Ovary (tissue), 9 donors: ENCODE results near the gene WASF2. TPM values are rescaled to one million over a fixed set of nuclear protein-coding genes. Genes with fewer than 3 reads are reported as not detected.

ENCODE experiments used
- DNase-seq, 5 donors: peaks; one replicate each; pipeline ENCODE4 v3.0.0-alpha.2; 2019 to 2020
- H3K27ac ChIP-seq, 2 donors: fragments of 200-600 bp; one replicate each; pipeline versions ENCODE4 v1.5.1 to v1.8.0; 2019 to 2022
- H3K27me3 ChIP-seq: fragments of 200-600 bp; one replicate; pipeline ENCODE4 v1.8.0; 2022
- H3K36me3 ChIP-seq: fragments of 200-600 bp; sonication (generic); one replicate; pipeline ENCODE4 v1.5.1; 2019
- H3K4me1 ChIP-seq: one replicate; pipeline ENCODE4 v1.8.1; 2013; ENCODE audit warnings: mild to moderate bottlenecking, moderate library complexity; ENCODE audit not compliant: insufficient read depth
- H3K4me3 ChIP-seq: fragments of 200-600 bp; sonication (generic); one replicate; pipeline ENCODE4 v1.5.1; 2017
- H3K9me3 ChIP-seq, 2 donors: fragments of 200-600 bp in 1 of 2; sonication (generic) in 1 of 2; one replicate each; pipeline versions ENCODE4 v1.5.1 to v1.8.1; 2013 to 2019; ENCODE audit warnings: mild to moderate bottlenecking in 1 of 2, moderate library complexity in 1 of 2
- EP300 ChIP-seq: sonication (generic); formaldehyde crosslinking; IDR thresholded peaks from one replicate; pipeline ENCODE4 v1.6.1; 2017; ENCODE audit warnings: antibody characterized with exemption
- POLR2A ChIP-seq: fragments of 450-650 bp; IDR thresholded peaks from one replicate; pipeline ENCODE4 v1.6.1; 2017; ENCODE audit warnings: antibody characterized with exemption, mild to moderate bottlenecking, moderate library complexity
- WGBS, 3 donors: extraction: QIAGEN DNeasy Blood & Tissue Kit in 1 of 3; methylation state at CpG; one replicate each; pipeline versions ENCODE4 v1.1.5 to v1.1.7; 2013 to 2017; 5-methylcytosine and 5-hydroxymethylcytosine counted together
- intact Hi-C, 4 donors: fragments of 100-400 bp; cut with DNase I; formaldehyde crosslinking; loops; one replicate each; pipeline versions ENCODE4 v1.11.0 to v1.15.1; 2022 to 2023
- polyA plus RNA-seq, 2 donors: library from polyadenylated mRNA; stranded (reverse); fragments of 200-250 nt in 1 of 2; fragments of 350-450 nt in 1 of 2; fragmentation: Illumina TruSeq in 1 of 2; extraction: RNeasy Lipid Tissue Mini Kit (QIAGEN cat#74804) in 1 of 2; gene quantifications; one replicate each; pipeline ENCODE4 v1.2.3, GENCODE V29; 2013 to 2014
- total RNA-seq, 7 donors: library from RNA; depleted of rRNA in 2 of 7; stranded (reverse); fragments of >200 nt in 2 of 7; fragmentation: NEBNext Ultra II Directional in 3 of 7; extraction: Animal tissue kit (Norgen Biotek cat#: 25700) in 3 of 7; gene quantifications; one replicate each; pipeline versions ENCODE4 v1.1.0 to v1.2.4, GENCODE V29; 2016 to 2023
- TF ChIP-seq, protein P1 (sequence below), 3 donors: fragments of 450-650 bp in 2 of 3; fragments of 200-600 bp in 1 of 3; IDR thresholded peaks; one replicate each; pipeline versions ENCODE4 v1.5.1 to v1.8.0; 2016 to 2022; ENCODE audit warnings: antibody characterized with exemption in 3 of 3, mild to moderate bottlenecking in 1 of 3
- donor health status: DM: no; HTN: no; CAD: no; lungs with moderate emphysema.
- donor health status: DM: no; HTN: no; CAD: no.
- donor health status: Bipolar disorder and iron deficiency.
- donor health status: DM: yes; HTN: yes; CAD: no.
- donor health status: DM: no; HTN: no; CAD: no.
- donor health status: DM: yes; HTN: yes; CAD: no.

Gene WASF2
- total and polyA plus RNA-seq, 9 donors, result 28.0 to 233 (median 153) TPM

DNA sequence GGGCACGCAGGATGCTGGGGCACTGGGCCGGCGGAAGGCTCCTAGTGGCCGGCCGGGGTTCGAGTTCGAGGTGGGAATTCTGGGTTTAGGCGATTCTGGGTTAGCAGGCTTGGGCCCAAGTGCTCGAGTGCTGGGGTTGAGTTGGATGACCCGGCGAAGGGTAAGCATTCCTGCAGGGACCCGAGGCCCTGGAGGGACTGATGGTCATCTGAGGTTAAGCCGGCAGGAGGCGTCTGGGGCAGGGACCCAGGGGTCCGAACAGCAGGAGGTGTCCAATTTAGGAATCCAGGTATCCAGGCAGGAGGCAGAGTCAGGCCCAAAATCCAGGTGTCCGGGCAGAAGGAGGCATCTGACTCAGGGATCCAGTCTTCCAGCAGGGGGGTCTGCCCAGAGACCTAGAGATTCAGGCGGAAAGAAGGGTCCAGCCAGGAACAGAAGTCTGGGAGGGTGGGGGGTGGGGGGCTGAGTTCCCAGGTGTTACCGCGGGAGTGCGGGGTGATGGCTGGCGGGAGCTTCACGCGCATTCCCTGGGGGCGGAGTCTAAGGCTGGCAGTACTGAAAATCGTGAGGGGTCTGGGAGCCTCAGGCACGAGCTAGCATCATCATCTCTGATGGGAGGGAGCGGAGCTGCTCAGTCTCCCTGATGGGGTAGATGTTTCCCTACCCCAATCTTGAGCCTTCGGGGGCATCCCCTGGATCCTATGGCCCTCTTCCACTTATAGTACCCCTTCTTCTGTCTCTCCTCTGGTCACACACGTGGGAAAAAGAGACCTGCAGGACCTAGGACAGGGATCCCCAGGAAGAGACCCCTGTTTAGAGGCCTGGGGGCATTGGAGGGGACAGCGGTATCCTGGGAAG is 97.0 kb downstream of the WASF2 start:
- Histone ChIP-seq H3K36me3 (no peaks in the 10 kb centered on the region), H3K4me1 (peaks cover 11% of the 10 kb centered on the region), H3K27me3 (no peaks in the 10 kb centered on the region), H3K27ac (peak overlapping the region; percentile 39 to 67), H3K4me3 (peak overlapping the region; percentile 46), H3K9me3 (no peaks in the 10 kb centered on the region)
- intact Hi-C loops, result loop anchor here (5.0 to 10.0 kb wide), 5 partner anchors 36 to 288 kb away; no protein-coding TSS in a partner anchor
- WGBS, 3 donors, result 36 to 49% (median 38%) methylated on average over 21 to 30 of the region's 30 CpGs
- no peak for DNase-seq
- TF ChIP-seq EP300 (no peak), POLR2A (no peak)
- TF ChIP-seq, protein P1, sequence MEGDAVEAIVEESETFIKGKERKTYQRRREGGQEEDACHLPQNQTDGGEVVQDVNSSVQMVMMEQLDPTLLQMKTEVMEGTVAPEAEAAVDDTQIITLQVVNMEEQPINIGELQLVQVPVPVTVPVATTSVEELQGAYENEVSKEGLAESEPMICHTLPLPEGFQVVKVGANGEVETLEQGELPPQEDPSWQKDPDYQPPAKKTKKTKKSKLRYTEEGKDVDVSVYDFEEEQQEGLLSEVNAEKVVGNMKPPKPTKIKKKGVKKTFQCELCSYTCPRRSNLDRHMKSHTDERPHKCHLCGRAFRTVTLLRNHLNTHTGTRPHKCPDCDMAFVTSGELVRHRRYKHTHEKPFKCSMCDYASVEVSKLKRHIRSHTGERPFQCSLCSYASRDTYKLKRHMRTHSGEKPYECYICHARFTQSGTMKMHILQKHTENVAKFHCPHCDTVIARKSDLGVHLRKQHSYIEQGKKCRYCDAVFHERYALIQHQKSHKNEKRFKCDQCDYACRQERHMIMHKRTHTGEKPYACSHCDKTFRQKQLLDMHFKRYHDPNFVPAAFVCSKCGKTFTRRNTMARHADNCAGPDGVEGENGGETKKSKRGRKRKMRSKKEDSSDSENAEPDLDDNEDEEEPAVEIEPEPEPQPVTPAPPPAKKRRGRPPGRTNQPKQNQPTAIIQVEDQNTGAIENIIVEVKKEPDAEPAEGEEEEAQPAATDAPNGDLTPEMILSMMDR (IDR thresholded peaks at IDR 0.05), result no peak

DNA sequence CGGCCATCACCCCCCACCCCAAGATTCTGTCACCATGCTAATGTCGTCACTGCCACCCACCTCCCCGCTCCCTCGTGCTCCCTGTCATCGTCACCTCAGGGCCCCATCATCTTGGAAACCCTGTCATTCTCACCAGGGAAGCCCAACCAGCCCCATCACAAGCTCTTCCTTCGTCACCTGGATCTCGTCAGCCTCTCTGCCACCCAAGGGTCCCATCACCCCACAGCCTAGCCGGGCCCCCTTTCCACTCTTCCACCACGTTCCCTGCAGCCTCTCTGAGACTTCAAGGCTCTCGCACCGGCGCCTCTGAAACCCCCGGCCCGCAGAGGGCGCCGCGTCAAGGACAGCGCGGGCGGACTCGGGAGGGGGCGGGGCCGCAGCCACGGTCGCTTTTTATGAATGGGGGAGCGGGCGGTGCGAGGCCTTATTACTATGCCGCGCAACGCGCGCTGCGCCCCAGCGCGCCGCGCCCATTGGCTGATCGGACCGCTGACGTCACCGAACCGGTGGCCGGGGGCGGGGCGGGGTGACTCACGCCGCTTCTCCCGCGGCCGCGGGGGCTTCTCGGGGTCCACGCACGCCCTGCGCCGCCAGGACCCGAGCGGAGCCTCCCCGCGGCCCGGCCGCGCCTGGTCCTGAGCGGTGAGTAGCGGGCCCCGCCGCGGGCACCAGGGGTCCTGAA is 97.7 kb downstream of the WASF2 start, which contains the start of gene GPR3:
Gene GPR3, plus strand, starts transcription at position 527 of the 682 bp plus-strand sequence. CDS start 1,177 bp downstream, outside the sequence.
- H3K27ac ChIP-seq, result peak within 1 kb of the TSS; percentile 39 to 67

DNA sequence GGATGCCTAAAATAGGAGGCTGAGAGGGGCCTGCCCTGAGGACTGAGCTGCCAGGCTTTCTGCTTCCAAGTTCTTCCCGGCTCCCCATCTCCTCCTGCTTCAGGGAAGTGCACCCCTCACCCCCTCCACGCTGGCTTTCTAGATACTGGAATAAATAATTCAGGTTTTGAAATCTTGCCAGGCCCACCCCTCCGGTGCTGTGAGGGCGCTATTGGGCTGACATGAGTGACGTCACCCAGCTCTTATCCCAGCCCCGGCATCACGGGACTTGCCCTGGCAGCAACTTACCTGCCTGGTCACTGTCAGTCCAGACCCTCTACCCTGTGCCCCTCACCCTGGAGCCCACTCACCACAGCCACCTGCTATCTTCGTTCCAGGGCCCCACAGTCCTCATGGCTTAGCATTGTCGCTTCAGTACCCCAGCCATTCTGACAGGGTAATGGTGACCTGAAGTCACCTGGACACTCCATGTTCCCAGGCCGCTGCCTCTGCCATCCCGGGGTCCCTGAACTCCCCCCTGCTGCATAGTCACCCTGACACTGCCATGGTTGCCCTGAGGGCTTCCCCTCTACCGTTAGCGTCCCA is 98.4 kb downstream of the WASF2 start:
- TF ChIP-seq POLR2A, result no peak
- TF ChIP-seq, protein P1 (IDR thresholded peaks at IDR 0.05), result no peak
- TF ChIP-seq EP300, result no peak
- no peak overlapping the region for H3K27ac ChIP-seq
- H3K27me3 ChIP-seq, result no peaks in the 10 kb centered on the region
- 8 to 10% (median 9%) methylated on average over 13 of the region's 13 CpGs for WGBS, 3 donors
- peaks cover 11% of the 10 kb centered on the region for H3K4me1 ChIP-seq
- intact Hi-C loops, result loop anchor here (2.0 to 10.0 kb wide), 6 partner anchors 33 to 287 kb away; no protein-coding TSS in a partner anchor
- no peaks in the 10 kb centered on the region for H3K36me3 ChIP-seq
- no peak overlapping the region for H3K4me3 ChIP-seq
- DNase-seq, result peak in 4 of 5 donors; percentile 47 to 63 (median 57)
- H3K9me3 ChIP-seq, result no peaks in the 10 kb centered on the region

More for the DNA sequence above, 97.7 kb downstream of the WASF2 start, which contains the start of gene GPR3:
- intact Hi-C loops, result loop anchor here (5.0 to 10.0 kb wide), 5 partner anchors 35 to 287 kb away; no protein-coding TSS in a partner anchor
- WGBS, 3 donors, result 1 to 3% (median 2%) methylated on average over 33 to 69 of the region's 69 CpGs
- Histone ChIP-seq H3K27me3 (no peaks in the 10 kb centered on the region), H3K9me3 (no peaks in the 10 kb centered on the region), H3K4me3 (peak within 1 kb of the TSS; percentile 46), H3K36me3 (no peaks in the 10 kb centered on the region), H3K4me1 (peaks cover 11% of the 10 kb centered on the region)
- peak; percentile 87 to 95 (median 91) for DNase-seq
- TF ChIP-seq, protein P1 (IDR thresholded peaks at IDR 0.05), result peak; percentile 37 to 68 (median 55)
- no peak for TF ChIP-seq EP300
- no peak for TF ChIP-seq POLR2A
